ENCODE results near the gene PDP2. TPM values are rescaled to one million over a fixed set of nuclear protein-coding genes. Genes with fewer than 3 reads are reported as not detected.
A peak's percentile ranks its signal among the peaks of the same experiment; 100 is the strongest.

PDP2 gene
- total RNA-seq, 2 experiments from 2014 or later: 20.8 to 21.4 TPM

- no peak for DNase-seq
- Mint-ChIP-seq H3K9me3 (no peaks in the 10 kb centered on the region), H3K4me1 (peaks cover 6% of the 10 kb centered on the region), H3K27me3 (peaks cover 27% of the 10 kb centered on the region), H3K36me3 (ENCODE audit: low read depth) (no peaks in the 10 kb centered on the region), H3K4me3 (no peak overlapping the region), H3K27ac (no peak overlapping the region)
- ChIA-PET CTCF (interaction anchor here (1.3 to 3.1 kb wide), 5 partner anchors 9 to 89 kb away, joined by 3 to 12 read pairs (median 5); partner anchors contain the start of gene NAE1), POLR2A (no interaction called here)
Measured at GRCh38 chr16:66919569-66920298, 39.4 kb downstream of the PDP2 start.

- POLR2A ChIA-PET: no interaction called here
- CTCF ChIA-PET: interaction anchor here (1.3 to 3.1 kb wide), 3 partner anchors 8 to 27 kb away, joined by 3 to 12 read pairs (median 5); no protein-coding TSS in a partner anchor
- Mint-ChIP-seq H3K27me3 (peaks cover 28% of the 10 kb centered on the region), H3K4me3 (no peak overlapping the region), H3K36me3 (ENCODE audit: low read depth) (no peaks in the 10 kb centered on the region), H3K9me3 (no peaks in the 10 kb centered on the region), H3K4me1 (peaks cover 7% of the 10 kb centered on the region), H3K27ac (no peak overlapping the region)
- no peak for DNase-seq
Measured at GRCh38 chr16:66920299-66920590, 39.9 kb downstream of the PDP2 start.

DNA sequence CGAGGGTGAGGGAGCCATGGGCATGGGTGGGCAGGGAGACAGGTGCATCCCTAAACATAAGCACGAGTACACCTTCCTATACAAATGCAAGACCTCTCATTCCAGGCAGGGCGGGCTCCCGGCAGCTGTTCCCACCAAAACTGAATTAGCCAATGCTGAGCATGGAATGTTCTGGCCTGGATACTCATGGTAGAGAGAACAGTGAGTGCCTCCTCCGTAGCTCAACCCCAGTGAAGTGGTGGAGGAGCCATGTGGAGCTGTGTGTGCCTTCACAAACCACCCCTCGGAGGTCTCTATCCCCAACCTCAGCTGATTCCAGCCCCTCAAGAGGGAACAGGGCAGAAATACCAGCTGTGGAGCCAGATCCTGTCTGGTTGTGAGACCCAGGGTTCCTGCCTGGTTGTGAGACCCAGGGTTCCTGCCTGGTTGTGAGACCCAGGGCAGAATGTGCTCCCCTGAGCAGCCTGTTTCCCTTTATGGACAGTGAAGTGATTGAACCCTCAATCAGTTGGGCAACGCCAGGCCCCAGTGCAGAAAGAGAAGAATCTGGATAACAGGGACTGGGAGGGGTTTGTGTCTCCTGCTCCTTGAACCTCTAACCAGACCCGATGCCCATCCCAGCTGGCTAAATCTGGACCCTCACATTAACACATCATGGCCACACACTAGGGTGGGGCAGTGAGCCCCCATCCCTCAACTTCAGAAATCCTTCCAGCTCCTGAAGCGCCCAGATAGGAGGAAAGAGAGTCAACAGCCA lies 40.8 kb downstream of the PDP2 start:
- Mint-ChIP-seq H3K27ac (no peak overlapping the region), H3K36me3 (ENCODE audit: low read depth) (no peaks in the 10 kb centered on the region), H3K27me3 (peaks cover 36% of the 10 kb centered on the region), H3K4me3 (no peak overlapping the region), H3K9me3 (no peaks in the 10 kb centered on the region), H3K4me1 (peaks cover 13% of the 10 kb centered on the region)
- ChIA-PET CTCF (interaction anchor here (0.6 to 3.1 kb wide), 5 partner anchors 8 to 91 kb away, joined by 3 to 13 read pairs (median 4); partner anchors contain the start of gene NAE1), POLR2A (no interaction called here)
- no peak for DNase-seq

DNA sequence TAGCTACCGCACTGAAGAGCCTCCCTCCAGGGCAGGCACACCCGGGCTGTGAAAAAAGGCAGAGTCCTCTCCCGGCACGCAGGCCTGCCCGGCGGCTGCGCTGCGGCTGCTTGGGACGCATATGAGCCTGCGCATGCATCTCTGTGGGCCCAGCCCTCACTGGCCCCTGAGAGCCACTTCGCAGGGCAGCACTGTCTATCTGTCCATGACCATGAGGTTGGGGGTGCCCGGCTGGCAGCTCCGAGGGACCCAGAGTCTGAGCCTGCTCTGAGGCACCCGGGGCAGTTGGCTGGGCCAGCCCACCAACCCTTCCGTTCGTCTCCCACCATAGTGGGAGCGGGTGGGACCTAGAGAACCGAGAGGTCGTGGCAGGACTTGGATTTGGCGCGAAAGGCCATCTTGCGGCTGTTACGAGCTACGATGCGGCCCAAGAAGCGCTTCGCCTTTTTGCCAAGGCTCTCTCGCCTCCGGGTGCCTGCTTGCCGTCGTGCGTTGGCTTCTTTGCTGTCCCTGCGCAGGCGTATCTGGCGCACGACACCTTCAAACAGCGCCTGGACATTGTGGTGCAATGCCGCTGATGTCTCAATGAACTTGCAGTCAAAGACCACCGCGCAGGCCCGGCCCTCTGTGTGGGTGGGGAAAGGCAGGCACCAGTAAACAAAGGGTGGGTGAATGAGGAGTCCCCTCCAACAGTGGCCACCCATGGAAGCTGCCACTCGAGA lies 41.6 kb downstream of the PDP2 start:
- no peak overlapping the region for H3K27ac Mint-ChIP-seq
- no peak for DNase-seq
- CTCF ChIA-PET: interaction anchor here (0.6 to 2.3 kb wide), 4 partner anchors 12 to 92 kb away, joined by 3 to 13 read pairs (median 4); partner anchors contain the start of gene NAE1
- peaks cover 39% of the 10 kb centered on the region for H3K27me3 Mint-ChIP-seq
- POLR2A ChIA-PET: no interaction called here
- H3K36me3 Mint-ChIP-seq (ENCODE audit: low read depth): no peaks in the 10 kb centered on the region
- H3K4me3 Mint-ChIP-seq: no peak overlapping the region
- H3K4me1 Mint-ChIP-seq: peaks cover 13% of the 10 kb centered on the region
- H3K9me3 Mint-ChIP-seq: no peaks in the 10 kb centered on the region

GRCh38 chr16:66923247-66923731 lies 43.0 kb downstream of the PDP2 start:
- Mint-ChIP-seq H3K27me3 (peaks cover 39% of the 10 kb centered on the region), H3K9me3 (no peaks in the 10 kb centered on the region), H3K36me3 (ENCODE audit: low read depth) (no peaks in the 10 kb centered on the region), H3K4me3 (no peak overlapping the region), H3K4me1 (peaks cover 22% of the 10 kb centered on the region), H3K27ac (no peak overlapping the region)
- CTCF ChIA-PET: interaction anchor here (0.6 to 0.9 kb wide), 2 partner anchors 28 to 262 kb away, joined by 3 to 5 read pairs; no protein-coding TSS in a partner anchor
- DNase-seq: no peak
- POLR2A ChIA-PET: no interaction called here

- peaks cover 23% of the 10 kb centered on the region for H3K4me1 Mint-ChIP-seq
Measured at GRCh38 chr16:66923866-66924265, 43.6 kb downstream of the PDP2 start.

GRCh38 chr16:66924527-66925321 lies 44.4 kb downstream of the PDP2 start:
- H3K36me3 Mint-ChIP-seq (ENCODE audit: low read depth): no peaks in the 10 kb centered on the region
- peaks cover 23% of the 10 kb centered on the region for H3K4me1 Mint-ChIP-seq
- no peaks in the 10 kb centered on the region for H3K9me3 Mint-ChIP-seq
- H3K4me3 Mint-ChIP-seq: no peak overlapping the region
- CTCF ChIA-PET: interaction anchor here (0.6 to 2.6 kb wide), 6 partner anchors 14 to 94 kb away, joined by 3 to 7 read pairs (median 4); partner anchors contain the start of gene NAE1
- peak; percentile 35 for DNase-seq
- H3K27ac Mint-ChIP-seq: no peak overlapping the region
- peaks cover 36% of the 10 kb centered on the region for H3K27me3 Mint-ChIP-seq
- POLR2A ChIA-PET: no interaction called here

More at GRCh38 chr16:66923866-66924265, 43.6 kb downstream of the PDP2 start:
- POLR2A ChIA-PET: no interaction called here
- DNase-seq: no peak
- CTCF ChIA-PET: interaction anchor here (0.6 to 2.6 kb wide), 4 partner anchors 18 to 261 kb away, joined by 3 to 7 read pairs (median 4); partner anchors contain the start of gene NAE1
- no peak overlapping the region for H3K4me3 Mint-ChIP-seq
- no peaks in the 10 kb centered on the region for H3K9me3 Mint-ChIP-seq
- peaks cover 39% of the 10 kb centered on the region for H3K27me3 Mint-ChIP-seq
- H3K27ac Mint-ChIP-seq: no peak overlapping the region
- no peaks in the 10 kb centered on the region for H3K36me3 Mint-ChIP-seq (ENCODE audit: low read depth)

DNA sequence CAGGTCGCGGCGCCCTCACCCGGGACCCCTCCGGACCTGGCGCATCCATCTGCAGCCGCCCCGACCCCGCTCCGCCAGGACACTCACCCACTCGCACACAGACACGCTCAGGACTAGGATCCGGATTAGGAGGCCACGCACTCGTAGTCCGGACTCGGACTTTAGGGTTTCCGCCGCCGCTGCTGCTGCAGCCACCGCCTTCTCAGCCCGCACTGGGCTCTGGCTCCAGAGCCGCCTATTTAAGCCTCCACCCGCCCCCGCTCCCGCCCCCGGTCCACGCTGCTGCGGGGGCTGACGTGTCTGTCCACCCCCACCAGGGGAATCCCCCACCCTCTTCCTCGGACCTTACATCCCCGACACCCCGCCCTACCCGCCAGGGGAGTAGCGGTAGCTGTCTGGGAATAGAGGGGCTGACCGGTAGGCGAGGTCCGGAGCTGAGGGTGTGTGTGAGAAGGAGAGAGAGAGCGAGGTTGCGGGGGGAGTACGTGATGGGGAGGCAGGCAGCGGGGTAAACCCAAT lies 45.1 kb downstream of the PDP2 start, which contains the start of gene RRAD:
TSS of gene RRAD (minus strand) at position 214 of the 519 bp plus-strand sequence. CDS start 356 bp downstream, outside the sequence.
- H3K4me1 Mint-ChIP-seq: peaks cover 23% of the 10 kb centered on the region
- no peaks in the 10 kb centered on the region for H3K36me3 Mint-ChIP-seq (ENCODE audit: low read depth)
- H3K27me3 Mint-ChIP-seq: peaks cover 36% of the 10 kb centered on the region
- POLR2A ChIA-PET: no interaction called here
- H3K4me3 Mint-ChIP-seq: peak within 1 kb of the TSS; percentile 43
- no peaks in the 10 kb centered on the region for H3K9me3 Mint-ChIP-seq
- H3K27ac Mint-ChIP-seq: no peak within 1 kb of the TSS
- CTCF ChIA-PET: interaction anchor here (0.7 to 2.6 kb wide), 12 partner anchors 8 to 355 kb away, joined by 3 to 8 read pairs (median 3); partner anchors contain the start of genes CIAO2B and NAE1
- no peak for DNase-seq

DNA sequence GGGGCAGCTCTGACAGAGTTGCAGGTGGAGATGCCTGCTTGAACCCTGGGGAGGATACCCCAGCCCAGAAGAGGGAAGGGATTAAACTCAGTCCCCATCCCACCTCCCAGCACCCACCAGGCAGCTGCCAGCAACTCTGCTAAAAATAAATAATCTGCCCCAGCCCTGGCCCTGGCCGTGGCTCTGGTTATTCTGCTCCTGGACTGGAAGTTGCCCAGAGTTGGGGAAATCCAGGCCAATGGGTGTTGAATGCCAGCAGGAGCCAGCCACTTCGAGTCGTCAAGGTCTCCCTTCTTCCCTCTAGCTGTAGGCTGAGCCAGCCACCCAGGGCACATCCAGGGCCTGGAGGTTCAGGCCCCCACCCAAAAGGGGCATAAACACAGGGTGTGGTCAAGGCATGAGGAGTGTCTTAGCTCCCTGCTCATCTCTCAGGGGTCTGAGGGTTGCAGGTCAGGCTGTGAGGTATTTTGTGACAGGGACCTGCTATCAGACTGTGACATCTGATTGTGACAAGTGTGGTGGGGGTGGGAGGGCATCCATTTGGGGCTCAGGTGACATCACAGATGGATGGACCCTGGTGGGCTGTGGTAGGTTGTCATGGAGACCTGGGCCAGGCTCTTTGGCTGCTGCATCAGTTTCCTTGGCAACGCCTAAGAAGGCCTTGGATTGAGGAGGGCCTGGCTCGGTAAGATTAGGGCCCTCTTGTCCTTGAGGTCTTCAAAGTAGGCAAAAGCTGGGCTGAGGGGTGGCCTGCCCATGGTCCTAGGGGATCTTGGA lies 46.0 kb downstream of the PDP2 start:
- ChIA-PET POLR2A (no interaction called here), CTCF (interaction anchor here (0.7 to 2.6 kb wide), 15 partner anchors 7 to 354 kb away, joined by 3 to 9 read pairs (median 3); partner anchors contain the start of genes CIAO2B and NAE1)
- H3K9me3 Mint-ChIP-seq: no peaks in the 10 kb centered on the region
- H3K4me3 Mint-ChIP-seq: no peak overlapping the region
- peaks cover under 1% of the 10 kb centered on the region for H3K36me3 Mint-ChIP-seq (ENCODE audit: low read depth)
- peaks cover 23% of the 10 kb centered on the region for H3K4me1 Mint-ChIP-seq
- no peak for DNase-seq
- no peak overlapping the region for H3K27ac Mint-ChIP-seq
- H3K27me3 Mint-ChIP-seq: peaks cover 31% of the 10 kb centered on the region

DNA sequence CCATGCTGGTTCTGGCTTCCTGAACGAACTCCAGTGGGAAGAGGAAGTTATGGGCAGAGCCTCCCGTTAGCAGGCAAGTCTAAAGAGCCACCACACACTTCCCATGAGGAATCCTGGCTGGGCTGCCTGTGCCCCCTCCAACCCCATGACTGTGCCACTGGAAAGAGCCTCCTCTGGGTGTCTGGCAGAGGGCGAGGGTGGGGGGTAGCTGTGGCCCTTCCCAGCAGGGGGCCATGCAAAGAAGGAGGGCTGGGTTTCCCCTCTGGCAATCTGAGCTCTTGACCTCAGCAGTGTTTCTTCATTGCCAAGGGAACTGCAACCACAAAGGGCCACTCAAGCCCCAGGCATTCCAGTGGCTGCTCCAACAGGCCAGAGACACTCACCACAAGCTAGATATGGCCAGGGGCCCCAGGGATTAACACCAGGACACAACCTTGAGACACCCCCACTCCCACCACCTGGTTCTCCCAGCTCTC lies 46.7 kb downstream of the PDP2 start:
- DNase-seq: no peak
- Mint-ChIP-seq H3K9me3 (no peaks in the 10 kb centered on the region), H3K27ac (no peak overlapping the region), H3K36me3 (ENCODE audit: low read depth) (peaks cover 6% of the 10 kb centered on the region), H3K4me3 (no peak overlapping the region), H3K4me1 (peaks cover 27% of the 10 kb centered on the region), H3K27me3 (peaks cover 30% of the 10 kb centered on the region)
- POLR2A ChIA-PET: no interaction called here
- CTCF ChIA-PET: interaction anchor here (0.7 to 2.5 kb wide), 7 partner anchors 19 to 96 kb away, joined by 3 to 9 read pairs (median 3); partner anchors contain the start of gene NAE1
